DMS153 treated with DMSO at 0.1 percent for 48 hours (cell line): Measurements from ENCODE around the gene N4BP2L1.
"Not testable (repeated sequence)": the region's sequence is repeated elsewhere in the genome, so short reads cannot be mapped to it uniquely, and the experiment has no call there.

Experiments
- DNase-seq: peaks from one replicate; lab custom pipeline; 2025; ENCODE audit not compliant: unreplicated experiment; lab: John Stamatoyannopoulos, UW

The N4BP2L1 gene

DNA sequence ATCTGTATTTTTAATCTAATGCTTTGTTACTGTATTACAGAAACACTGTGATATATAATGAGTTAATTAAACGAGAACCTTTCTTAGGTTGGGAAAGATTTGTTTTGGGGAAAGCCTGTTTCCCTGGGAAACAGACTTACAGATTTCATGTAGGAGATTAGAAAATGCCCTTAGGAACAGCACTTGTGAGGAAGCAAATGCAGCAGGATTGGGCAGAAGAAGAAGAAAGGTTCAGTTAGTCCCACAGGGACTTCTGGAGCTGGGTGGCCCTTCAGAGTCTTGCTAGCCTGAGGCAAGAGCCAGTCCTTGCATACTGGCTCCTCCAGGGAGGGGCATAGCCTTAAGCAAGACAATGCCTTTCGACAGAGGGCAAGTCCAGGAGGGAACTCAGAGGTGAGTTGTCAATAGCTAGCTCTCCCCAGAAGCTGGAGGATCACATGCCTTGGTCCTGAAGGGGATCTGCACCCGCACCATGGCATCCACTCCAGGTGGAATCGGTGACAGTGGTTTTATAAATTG is 36.8 kb downstream of the N4BP2L1 start:
- DNase-seq: no peak

DNA sequence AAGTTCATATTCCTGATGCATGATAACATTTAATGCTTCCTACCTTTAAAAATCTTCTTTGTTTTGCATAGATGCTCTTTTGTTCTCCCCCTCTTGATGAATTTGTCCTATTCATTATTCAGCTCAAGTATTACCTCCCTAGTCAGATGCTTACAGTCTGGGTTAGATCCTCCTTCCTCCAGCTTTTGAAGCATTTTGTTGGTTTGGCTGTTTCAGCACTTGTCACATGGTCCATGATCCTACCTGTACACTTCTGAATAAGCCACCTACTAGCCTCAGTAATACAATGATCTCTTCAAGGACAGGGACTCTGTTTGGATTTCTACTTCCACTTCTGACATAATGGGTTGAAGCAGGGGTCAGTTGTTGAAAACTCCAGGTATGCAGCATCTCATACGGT is 37.4 kb downstream of the N4BP2L1 start:
- no peak for DNase-seq

DNA sequence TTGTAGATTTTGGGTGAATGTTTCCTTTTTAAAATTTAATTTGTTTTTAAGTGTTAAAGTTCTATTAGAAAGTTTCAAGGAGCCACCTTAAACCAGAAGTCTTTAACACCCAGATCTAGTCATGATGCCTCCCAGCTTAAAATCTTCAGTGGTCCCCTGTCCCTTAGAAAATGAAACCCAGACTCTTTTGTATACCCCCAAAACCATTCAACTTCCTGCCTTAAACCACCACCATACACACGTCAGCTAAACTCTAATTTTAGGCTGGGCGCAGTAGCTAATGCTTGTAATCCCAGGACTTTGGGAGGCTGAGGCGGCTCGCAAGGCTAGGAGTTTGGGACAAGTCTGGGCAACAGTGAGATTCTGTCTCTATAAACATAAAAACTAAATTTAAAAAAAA is 37.9 kb downstream of the N4BP2L1 start:
- no peak for DNase-seq

DNA sequence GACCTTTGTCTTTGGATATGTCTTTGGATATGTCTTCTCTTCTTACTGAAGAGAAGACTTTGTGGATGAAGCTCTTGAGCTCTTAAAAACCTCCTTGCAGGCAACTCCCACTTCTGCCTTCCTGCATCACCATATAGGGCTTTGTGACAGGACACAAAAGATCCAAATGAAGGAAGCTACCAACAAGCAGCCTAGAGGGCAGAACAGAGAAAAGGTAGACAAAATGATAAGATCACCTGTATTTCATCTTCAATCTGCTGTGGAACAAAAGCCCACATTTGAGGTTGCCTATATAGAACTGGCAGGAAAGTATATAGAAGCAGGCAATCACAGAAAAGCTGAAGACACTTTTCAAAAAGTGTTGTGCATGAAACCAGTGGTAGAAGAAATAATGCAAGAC is 42.5 kb downstream of the N4BP2L1 start:
- no peak for DNase-seq

DNA sequence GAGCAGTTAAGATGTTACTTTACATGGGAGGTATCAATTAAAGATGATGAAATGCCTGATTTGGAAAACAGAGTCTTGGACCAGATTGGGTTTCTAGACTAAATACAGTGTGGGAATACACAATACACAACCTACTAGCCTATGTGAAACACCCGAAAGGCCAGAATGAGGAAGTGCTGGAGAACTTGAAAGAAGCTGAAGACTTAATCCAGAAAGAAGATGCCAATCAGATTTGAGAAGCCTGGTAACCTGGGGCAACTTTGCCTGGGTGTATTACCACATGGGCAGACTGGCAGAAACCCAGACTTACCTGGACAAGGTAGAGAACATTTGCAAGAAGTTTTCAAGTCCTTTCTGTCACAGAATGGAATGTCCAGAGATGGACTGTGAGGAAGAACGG is 43.2 kb downstream of the N4BP2L1 start:
- DNase-seq: no peak

DNA sequence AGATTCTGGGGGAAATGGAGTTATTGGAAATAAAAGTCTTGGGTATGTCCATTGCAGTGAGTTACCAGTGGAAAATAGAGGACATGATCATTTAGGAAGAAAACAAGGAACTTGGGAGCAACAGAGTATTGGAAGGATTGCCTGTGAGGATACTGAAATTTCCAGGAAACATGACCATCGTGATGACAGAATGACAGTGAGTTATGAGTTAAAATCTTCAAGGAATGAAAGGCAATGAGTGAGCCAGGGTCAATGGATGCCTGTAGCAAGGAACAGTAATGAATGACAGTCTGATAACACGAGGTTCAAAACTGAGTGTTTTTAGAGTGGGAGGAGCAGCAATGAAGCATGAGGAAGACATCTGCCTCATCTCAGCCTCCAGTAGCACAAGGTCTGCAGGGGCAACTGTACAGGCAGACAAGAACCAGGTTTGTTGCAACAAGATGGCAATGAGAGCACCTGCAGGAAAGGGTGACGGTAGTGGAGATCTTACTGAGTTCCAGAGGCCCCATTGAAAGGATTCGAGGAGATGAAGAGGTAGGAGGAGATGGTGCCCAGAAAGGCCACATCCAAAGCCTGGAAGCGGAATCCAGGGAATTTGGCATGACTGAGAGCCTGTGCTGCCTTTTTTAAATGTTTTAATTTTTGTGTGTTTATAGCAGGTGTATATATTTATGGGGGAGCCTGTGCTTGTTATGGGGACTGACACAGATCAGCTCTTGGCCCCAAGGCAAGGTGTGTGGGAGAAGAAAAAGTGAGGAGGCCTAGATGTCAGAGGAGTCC is 43.9 kb downstream of the N4BP2L1 start:
- DNase-seq: no peak

DNA sequence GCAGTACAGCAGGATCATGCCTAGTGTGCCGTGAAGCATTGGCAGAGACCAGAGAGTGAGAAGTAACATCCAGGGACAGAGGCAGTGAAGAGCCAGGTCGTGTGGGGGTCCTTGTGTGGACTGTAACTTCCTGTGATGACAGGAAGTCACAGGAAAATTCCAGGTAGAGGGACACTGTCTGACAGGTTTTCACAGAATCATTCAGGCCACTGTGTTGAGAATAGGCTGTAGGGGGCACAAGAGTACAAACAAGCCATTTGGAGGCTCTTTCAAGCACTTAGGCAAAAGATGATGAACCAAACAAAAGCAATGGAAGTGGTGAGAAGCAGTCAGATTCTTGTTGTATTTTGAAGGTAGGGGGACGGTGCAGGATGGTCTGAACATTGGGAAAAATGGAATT is 46.4 kb downstream of the N4BP2L1 start:
- peak; percentile 4 for DNase-seq

DNA sequence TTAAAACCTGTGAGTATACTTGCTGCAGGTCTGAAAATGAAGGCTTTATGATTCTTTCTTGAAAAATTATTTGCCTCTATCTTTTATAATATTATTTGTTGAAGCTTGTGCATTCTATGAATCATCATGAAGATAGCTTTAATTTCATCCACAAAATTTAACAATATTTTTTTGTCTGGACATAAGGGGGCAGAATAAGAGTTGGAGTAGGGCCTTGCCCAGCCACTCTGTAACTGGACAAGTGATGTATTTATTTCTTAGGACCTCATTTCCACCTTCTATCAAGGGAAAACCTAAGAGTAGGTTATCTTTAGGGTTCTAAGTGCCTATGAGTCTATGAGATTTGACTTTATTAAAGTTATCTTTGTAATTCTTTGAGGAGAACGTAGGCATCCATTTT is 49.9 kb downstream of the N4BP2L1 start:
- no peak for DNase-seq

DNA sequence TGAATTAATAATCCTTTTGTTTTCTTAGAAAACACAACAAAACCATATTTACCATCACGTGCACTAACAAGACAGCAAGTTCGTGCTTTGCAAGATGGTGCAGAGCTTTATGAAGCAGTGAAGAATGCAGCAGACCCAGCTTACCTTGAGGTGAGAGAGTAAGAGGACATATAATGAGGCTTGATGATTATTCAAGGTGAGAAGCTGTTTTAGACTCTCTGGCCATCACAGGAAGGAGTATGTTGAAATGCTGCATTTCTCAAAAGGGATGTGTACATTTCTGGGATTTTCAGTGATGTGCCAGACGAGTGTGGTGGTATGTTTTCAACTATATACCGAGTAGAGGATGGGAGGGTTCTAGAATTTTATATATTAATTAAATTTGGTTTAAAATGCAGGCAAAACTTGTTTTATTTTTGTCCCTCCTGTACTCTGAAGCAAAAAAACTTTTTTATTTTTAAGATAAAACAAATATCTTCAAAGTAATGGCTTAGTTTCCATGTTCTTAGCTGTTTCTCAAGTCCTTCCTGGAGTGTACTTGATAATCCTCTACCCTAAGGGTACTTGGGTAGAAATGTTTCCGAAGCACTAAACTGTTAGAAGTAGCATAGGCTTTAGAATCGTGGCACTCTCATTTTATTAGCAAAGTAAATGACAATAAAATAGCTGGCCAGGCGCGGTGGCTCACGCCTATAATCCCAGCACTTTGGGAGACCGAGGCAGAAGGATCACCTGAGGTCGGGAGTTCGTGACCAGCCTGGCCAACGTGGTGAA is 51.1 kb downstream of the N4BP2L1 start:
- DNase-seq: no peak

DNA sequence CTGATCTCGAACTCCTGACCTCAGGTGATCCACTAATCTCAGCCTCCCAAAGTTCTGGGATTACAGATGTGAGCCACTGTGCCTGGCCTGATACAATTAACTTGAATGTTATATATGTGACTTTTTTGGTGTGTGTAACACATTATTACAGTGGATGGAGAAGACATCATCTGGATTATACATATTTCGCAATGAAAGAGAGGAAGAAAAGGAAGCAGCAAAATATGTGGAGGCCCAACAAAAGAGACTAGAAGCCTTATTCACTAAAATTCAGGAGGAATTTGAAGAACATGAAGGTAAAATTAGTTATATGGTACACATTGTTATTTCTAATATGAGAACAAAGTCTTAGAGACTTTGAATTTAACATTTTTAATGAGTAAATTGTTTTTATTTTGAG is 57.1 kb downstream of the N4BP2L1 start:
- DNase-seq: no peak

DNA sequence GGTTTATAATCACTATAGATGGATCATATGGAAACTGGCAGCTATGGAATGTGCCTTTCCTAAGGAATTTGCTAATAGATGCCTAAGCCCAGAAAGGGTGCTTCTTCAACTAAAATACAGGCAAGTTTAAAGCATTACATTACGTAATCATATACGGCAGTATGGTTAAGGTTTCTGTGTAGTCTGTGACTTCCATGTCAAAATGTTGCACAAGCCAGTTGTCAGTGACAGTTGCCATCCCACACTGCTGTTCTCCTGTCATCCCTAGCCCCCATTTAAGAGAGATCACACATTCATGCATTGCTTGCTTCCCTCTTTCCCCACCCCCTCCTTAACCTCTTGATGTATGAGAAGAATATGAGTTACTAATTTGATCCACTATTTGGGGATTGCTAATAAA is 65.4 kb downstream of the N4BP2L1 start:
- DNase-seq: no peak

DNA sequence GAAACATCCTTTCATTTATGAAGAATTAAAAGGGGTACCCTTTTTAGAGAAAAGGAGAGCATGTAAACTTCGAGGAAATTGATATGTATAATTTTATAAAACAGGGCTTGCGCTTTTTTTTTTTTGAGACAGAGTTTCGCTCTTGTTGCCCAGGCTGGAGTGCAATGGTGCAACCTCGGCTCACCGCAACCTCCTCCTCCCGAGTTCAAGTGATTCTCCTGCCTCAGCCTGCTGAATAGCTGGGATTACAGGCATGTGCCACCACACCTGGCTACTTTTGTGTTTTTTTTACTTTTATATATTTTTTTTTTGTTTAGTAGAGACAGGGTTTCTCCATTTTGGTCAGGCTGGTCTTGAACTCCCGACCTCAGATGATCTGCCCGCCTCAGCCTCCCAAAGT is 72.0 kb downstream of the N4BP2L1 start:
- not testable (repeated sequence) for DNase-seq

DNA sequence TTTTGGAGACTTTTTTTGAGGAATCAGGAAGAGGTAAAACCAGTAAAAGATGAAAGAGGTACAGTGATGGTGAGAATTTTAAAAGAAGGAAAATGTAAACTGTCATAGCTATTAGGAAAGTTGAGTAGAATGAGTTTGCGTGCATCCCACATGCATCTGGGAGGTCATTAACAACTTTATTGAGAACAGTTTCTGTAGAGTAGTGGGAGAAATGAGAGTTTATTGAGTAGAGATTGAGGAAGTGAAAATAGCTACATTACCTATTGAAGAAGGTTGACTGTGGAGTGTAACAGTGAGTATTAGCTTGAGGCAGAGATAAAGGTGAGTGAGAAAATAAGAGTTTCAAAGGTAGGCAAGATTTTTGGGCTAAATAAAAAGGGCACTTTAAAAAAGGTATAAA is 73.9 kb downstream of the N4BP2L1 start:
- DNase-seq: no peak

DNA sequence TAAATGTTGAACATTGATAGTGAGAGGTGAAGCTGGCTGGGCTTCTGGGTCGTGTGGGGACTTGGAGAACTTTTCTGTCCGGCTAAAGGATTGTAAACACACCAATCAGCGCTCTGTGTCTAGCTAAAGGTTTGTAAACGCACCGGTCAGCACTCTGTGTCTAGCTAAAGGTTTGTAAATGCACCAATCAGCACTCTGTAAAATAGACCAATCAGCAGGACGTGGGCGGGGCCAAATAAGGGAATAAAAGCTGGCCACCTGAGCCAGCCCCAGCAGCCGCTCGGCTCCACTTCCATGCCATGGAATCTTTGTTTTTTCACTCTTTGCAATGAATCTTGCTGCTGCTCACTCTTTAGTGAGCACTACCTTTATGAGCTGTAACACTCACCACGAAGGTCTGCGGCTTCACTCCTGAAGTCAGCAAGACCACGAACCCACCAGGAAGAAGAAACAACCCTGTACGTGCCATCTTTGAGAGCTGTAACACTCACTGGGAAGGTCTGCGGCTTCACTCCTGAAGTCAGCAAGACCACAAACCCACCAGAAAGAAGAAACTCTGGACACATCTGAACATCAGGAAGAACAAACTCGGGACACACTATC is 77.0 kb downstream of the N4BP2L1 start:
- DNase-seq: not testable (repeated sequence)
